Body of pancreas (tissue), 4 donors: Measurements from ENCODE around the gene ZNF486.
A peak's percentile ranks its signal among the peaks of the same experiment; 100 is the strongest.

ENCODE experiments used
- CTCF ChIP-seq, 7 experiments: fragments of 450-650 bp in 4 of 7; fragments of 200-600 bp in 3 of 7; sonication (generic) in 3 of 7; IDR thresholded peaks; one replicate each; pipeline ENCODE4 v1.5.1; 2016 to 2019; ENCODE audit warnings: antibody characterized with exemption in 7 of 7
- POLR2A ChIP-seq, 3 donors: fragments of 450-650 bp; IDR thresholded peaks; one replicate each; pipeline ENCODE4 v1.6.1; 2016; ENCODE audit warnings: antibody characterized with exemption in 3 of 3, mild to moderate bottlenecking in 2 of 3

- TF ChIP-seq CTCF (IDR thresholded peaks at IDR 0.05) (peak in 6 of 7 experiments; percentile 17 to 55 (median 37)), POLR2A (IDR thresholded peaks at IDR 0.05) (peak in 1 of 3 donors; percentile 55)
Measured at GRCh38 chr19:20237773-20238623, 71.0 kb downstream of the ZNF486 start.
